ENCODE data around the gene CDCA3.

GRCh38 chr12:6830999-6831398 is 20.1 kb downstream of the CDCA3 start:
- TF ChIP-seq POLR2A (IDR thresholded peaks at IDR 0.05), result no peak
- TF ChIP-seq CTCF (IDR thresholded peaks at IDR 0.05), result no peak
